Activated T-helper 2 cell treated with anti-CD3 and anti-CD28 coated beads, Interferon-gamma antibody, Interleukin-2, Interleukin-4, amounts not matched to agents 10 μg/mL and 5 μg/mL and 100 μg/mL, durations not matched to agents 14 hours and 24 hours and 36 hours (primary cell): ENCODE data around the gene RAB40B. TPM values are rescaled to one million over a fixed set of nuclear protein-coding genes. Genes with fewer than 3 reads are reported as not detected.
"Not testable (repeated sequence)": the region's sequence is repeated elsewhere in the genome, so short reads cannot be mapped to it uniquely, and the experiment has no call there.

Experiments used
- DNase-seq: peaks from one replicate; pipeline ENCODE4 v3.0.0; 2021; ENCODE audit warnings: low spot score
- H3K27ac Mint-ChIP-seq: one replicate; pipeline ENCODE4 v1.8.0; 2021; ENCODE audit warnings: mixed read lengths
- H3K27me3 Mint-ChIP-seq: one replicate; pipeline ENCODE4 v1.8.0; 2021; ENCODE audit warnings: low read depth, mixed read lengths
- H3K36me3 Mint-ChIP-seq: one replicate; pipeline ENCODE4 v1.8.0; 2021; ENCODE audit warnings: low read depth, mixed read lengths
- H3K4me1 Mint-ChIP-seq: one replicate; pipeline ENCODE4 v1.8.0; 2021; ENCODE audit warnings: low read depth, mixed read lengths
- H3K4me3 Mint-ChIP-seq: one replicate; pipeline ENCODE4 v1.8.0; 2021; ENCODE audit warnings: low read depth, mild to moderate bottlenecking, moderate library complexity, mixed read lengths
- H3K9me3 Mint-ChIP-seq: one replicate; pipeline ENCODE4 v1.8.0; 2021; ENCODE audit warnings: mixed read lengths
- intact Hi-C: fragments of 100-400 bp; cut with micrococcal nuclease; formaldehyde crosslinking; loops from one replicate; pipeline ENCODE4 v1.15.1; 2023
- total RNA-seq: library from RNA; stranded (reverse); gene quantifications from 2 replicates; pipeline ENCODE4 v1.2.3, GENCODE V29; 2022

RAB40B gene, protein sequence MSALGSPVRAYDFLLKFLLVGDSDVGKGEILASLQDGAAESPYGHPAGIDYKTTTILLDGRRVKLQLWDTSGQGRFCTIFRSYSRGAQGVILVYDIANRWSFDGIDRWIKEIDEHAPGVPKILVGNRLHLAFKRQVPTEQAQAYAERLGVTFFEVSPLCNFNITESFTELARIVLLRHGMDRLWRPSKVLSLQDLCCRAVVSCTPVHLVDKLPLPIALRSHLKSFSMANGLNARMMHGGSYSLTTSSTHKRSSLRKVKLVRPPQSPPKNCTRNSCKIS
- 4.8 and 5.4 TPM in 2 replicates for total RNA-seq

DNA sequence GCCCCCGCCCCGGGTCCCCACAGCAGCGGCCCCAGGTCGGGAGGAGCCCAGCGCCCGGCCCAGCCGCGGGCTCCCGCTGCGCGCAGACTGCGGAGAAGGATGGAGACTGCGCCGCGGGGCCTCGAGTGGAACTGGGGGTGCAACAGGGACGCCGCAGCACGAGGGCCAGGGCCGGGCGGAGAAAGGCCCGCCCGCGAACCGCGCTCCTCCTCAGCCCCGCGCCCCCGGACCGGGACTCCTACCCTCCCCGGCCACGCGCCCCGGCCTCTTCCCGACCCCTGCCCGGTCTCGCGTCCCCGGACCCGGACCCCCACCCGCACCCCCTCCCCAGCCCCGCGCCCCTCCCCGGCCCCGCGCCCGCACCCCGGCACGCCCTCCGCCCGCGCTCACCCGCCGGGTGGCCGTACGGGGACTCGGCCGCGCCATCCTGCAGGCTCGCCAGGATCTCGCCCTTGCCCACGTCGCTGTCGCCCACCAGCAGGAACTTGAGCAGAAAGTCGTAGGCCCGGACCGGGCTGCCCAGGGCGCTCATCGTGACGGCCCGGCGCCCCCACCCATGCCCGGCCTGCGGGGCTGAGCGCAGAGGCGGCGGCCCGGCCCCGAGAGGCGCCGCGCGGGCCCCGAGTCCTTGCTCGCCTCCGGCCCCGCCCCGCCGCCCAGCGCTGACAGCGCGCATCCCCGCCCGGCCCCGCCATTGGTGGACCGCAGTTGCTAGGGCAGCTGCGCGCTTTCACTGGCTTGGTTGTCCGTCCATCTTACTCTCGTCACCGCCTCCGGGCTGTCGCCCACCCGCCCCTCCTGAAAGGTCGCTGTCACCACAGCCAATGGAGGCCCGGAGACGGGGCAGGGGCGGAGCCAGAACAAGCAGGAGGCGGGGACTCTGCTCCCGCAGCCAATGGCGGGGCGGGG, at the start of gene RAB40B:
TSS of gene RAB40B (minus strand) at position 634 of the 909 bp plus-strand sequence. CDS start at position 532, 102 bp downstream.
- DNase-seq = peak; percentile 98
- H3K27ac Mint-ChIP-seq = no peak within 1 kb of the TSS
- H3K27me3 Mint-ChIP-seq = peaks cover 5% of the 10 kb centered on the region
- peaks cover 6% of the 10 kb centered on the region for H3K4me1 Mint-ChIP-seq
- H3K36me3 Mint-ChIP-seq = peaks cover 7% of the 10 kb centered on the region
- H3K9me3 Mint-ChIP-seq = peaks cover 17% of the 10 kb centered on the region
- intact Hi-C loops = loop anchor here (1.0 kb wide), 1 partner anchor 18 kb away; the partner anchor contains the start of gene FN3KRP
- peak within 1 kb of the TSS; percentile 77 for H3K4me3 Mint-ChIP-seq

DNA sequence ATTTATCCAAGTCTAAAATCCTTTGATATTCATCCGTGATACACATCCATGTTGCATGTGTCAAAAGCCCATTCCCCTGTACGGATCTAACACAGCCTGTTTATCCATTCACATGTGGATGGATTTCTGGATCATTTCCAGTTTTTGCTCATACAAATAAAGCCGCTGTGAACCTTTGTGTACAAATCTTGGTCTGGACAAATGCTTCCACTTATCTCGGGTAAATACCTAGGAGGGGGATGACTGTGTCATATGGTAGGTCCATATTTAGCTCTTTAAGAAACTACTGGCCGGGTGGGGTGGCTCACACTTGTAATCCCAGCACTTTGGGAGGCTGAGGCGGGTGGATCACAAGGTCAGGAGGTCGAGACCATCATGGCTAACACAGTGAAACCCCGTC, 47.0 kb upstream of the RAB40B start:
- H3K4me1 Mint-ChIP-seq = no peaks in the 10 kb centered on the region
- H3K36me3 Mint-ChIP-seq = peaks cover 19% of the 10 kb centered on the region
- intact Hi-C loops = no loop called here
- no peaks in the 10 kb centered on the region for H3K27me3 Mint-ChIP-seq
- H3K27ac Mint-ChIP-seq = no peak overlapping the region
- H3K4me3 Mint-ChIP-seq = no peak overlapping the region
- H3K9me3 Mint-ChIP-seq = peaks cover 16% of the 10 kb centered on the region
- no peak for DNase-seq

DNA sequence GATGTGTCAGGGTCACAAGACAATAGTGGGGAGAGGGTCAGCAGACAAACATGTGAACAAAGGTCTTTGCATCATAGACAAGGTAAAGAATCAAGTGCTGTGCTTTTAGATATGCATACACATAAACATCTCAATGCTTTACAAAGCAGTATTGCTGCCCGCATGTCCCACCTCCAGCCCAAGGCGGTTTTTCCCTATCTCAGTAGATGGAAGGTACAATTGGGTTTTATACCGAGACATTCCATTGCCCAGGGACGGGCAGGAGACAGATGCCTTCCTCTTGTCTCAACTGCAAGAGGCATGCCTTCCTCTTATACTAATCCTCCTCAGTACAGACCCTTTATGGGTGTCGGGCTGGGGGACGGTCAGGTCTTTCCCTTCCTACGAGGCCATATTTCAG, 46.2 kb upstream of the RAB40B start:
- DNase-seq, intact Hi-C loops: not testable (repeated sequence)

DNA sequence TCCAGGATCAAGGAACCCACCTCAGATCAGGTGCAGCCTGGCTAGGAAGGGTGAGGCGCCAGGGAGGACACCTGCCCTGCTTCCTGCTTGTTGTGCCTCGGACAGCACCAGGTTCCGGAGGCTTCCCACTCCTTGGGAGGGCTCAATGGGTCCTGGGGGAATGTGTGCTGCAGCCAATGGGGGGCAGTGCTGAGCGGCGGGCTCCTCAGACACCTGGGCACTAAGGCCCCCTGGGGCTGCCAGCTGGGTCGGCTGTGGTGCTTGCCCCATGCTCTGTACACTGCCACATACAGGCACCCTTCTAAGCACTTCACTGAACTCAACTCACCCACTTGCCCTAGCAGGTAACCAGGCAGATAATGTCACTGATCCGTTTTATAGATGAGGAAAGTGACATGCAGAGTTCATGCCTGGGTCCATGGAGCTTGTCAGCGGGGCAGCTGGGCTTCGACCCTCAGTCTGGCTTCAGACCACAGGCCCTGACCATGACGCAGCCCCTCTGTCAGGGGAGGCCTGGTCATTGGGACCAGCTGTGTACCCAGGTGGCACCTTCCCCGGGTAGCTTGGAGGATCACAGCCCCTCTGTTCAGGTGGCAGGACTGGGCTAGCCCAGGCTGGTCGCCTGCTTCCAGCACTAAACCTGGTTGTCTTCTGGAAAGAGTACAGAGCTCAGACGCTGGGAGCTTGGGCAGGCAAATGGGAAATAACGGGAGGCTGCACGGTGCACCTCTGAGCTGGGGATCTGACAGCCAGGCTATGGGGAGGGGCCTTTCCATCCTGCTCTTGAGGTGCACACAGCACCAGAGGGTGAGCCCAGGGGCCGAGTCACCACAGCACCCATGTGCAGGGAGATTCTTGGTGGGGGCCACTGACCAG, 45.1 kb upstream of the RAB40B start:
- Mint-ChIP-seq H3K27me3 (no peaks in the 10 kb centered on the region), H3K36me3 (peaks cover 29% of the 10 kb centered on the region), H3K4me3 (no peak overlapping the region), H3K9me3 (peaks cover 25% of the 10 kb centered on the region), H3K4me1 (no peaks in the 10 kb centered on the region), H3K27ac (no peak overlapping the region)
- no peak for DNase-seq
- intact Hi-C loops = no loop called here

More for the DNA sequence above, 46.2 kb upstream of the RAB40B start:
- not testable (repeated sequence) for H3K4me3 Mint-ChIP-seq, H3K27me3 Mint-ChIP-seq, H3K27ac Mint-ChIP-seq, H3K4me1 Mint-ChIP-seq
- H3K9me3 Mint-ChIP-seq = peaks cover 24% of the 10 kb centered on the region
- H3K36me3 Mint-ChIP-seq = peaks cover 27% of the 10 kb centered on the region

DNA sequence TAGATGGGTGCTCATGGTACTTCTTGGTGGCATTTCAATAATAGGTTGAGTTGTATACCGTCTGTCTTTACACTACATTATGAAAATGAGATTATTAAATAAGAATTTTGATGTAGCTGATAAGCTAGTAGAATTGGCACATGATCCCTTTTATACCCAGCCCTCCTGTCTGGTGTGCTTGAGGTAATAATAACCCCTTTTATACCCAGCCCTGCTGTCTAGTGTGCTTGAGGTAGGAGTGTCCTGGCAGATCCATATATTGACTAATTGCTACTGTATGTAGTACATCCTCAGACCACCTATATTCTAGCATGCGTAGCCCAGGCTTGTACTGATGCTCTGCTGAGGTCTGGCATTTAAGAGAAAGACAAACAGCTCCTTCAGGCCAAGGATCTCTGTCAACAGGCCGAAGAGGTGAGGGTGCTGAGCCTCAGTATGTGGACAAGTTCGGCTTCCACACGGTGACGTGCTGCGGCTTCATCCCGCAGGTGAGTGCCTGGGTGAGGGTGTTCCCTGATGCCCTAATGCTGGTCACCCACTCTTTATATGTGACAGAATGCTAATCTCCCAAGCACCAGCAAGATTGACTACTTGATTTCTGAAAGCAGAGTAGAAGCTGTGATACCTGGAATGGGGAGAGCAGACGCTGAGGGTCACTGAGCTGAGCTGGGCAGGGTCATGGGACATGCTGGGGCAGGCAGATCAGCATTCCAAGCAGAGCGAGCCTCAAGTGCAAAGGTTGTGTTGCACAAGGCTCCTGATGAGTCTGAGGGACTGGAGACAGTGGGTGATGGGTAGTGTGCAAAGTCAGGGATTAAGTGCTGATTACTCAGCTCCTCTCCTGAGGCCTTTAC, 42.6 kb upstream of the RAB40B start:
- no peaks in the 10 kb centered on the region for H3K27me3 Mint-ChIP-seq
- no peak overlapping the region for H3K4me3 Mint-ChIP-seq
- peaks cover 23% of the 10 kb centered on the region for H3K9me3 Mint-ChIP-seq
- no peaks in the 10 kb centered on the region for H3K4me1 Mint-ChIP-seq
- no peak overlapping the region for H3K27ac Mint-ChIP-seq
- no peak for DNase-seq
- intact Hi-C loops = no loop called here
- H3K36me3 Mint-ChIP-seq = peaks cover 31% of the 10 kb centered on the region

DNA sequence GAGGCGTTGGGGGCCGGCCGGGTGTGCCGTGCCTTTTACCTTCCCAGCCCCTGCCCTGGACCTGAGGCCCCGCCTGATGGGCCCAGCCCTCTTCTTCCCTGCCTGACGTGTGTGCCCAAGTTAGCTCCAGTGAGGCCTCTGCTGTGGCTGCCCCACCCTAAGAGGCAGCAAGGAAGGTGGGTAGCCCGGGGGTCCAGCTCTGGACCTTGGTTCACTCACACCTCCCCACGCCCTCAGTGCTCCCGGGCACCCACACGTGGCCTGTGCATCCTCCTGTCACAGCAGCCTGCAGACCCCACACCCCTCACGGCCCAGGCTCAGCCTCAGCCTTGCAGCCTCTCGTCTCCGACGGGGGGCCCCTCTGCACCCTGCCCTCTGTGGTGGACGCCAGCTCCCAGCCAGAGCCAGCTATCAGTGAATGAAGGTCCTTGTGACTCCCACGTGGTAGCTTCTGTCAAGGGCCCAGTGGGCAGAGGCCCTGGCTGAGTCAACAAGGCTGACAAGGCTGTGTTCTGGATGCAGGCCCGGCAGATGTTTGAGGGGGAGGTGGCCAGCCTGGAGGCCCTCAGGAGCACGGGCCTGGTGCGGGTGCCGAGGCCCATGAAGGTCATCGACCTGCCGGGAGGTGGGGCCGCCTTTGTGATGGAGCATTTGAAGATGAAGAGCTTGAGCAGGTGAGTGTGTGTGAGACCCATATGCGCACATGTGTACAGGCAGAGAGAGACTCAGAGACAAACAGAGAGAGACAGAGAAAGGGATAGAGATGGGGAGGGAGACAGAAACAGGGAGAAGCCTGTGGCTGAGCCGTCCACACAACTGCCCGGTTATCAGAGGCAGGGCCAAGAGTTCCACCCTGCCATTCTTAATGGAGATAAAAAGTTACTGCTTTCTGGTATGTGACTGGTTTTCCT, 39.7 kb upstream of the RAB40B start:
- Mint-ChIP-seq H3K27me3 (no peaks in the 10 kb centered on the region), H3K27ac (no peak overlapping the region), H3K36me3 (peaks cover 43% of the 10 kb centered on the region), H3K4me1 (no peaks in the 10 kb centered on the region), H3K4me3 (no peak overlapping the region), H3K9me3 (peaks cover 25% of the 10 kb centered on the region)
- DNase-seq = no peak
- intact Hi-C loops = no loop called here

DNA sequence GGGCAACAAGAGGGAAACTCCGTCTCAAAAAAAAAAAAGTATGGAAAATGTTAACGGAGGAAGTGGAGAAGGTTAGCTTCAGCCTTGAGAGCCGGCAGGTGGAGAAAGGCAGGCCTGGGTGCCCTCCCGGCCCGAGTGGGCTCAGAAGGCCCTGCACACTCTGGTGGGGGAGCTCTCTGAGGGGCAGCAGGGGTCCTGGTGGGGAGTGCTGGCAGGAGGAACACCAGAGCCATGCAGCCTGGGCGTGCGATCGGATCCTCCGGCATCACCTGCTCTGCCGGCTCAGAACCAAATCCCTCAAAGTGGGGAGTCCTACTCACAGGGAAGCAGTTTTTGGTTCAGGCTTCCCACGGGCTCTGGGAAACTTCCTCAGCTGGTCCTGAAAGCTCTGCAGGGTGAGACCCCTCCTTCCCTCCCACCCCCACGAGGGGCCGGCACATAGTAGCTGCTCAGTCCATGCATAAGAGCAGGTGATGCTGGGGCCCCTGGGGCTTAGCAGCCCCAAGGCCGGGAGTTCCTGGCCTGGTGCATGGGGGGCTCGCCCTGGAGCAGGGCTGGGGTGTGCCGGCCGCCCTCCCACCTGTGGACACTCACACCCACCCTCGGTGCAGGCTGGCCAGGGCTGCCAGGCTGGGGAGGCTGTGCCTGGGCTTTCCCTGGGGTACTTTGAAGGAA, 38.1 kb upstream of the RAB40B start:
- Mint-ChIP-seq H3K4me3 (peak overlapping the region; percentile 54), H3K27me3 (no peaks in the 10 kb centered on the region), H3K9me3 (peaks cover 26% of the 10 kb centered on the region), H3K36me3 (peaks cover 48% of the 10 kb centered on the region), H3K4me1 (no peaks in the 10 kb centered on the region), H3K27ac (no peak overlapping the region)
- intact Hi-C loops = no loop called here
- DNase-seq = no peak

DNA sequence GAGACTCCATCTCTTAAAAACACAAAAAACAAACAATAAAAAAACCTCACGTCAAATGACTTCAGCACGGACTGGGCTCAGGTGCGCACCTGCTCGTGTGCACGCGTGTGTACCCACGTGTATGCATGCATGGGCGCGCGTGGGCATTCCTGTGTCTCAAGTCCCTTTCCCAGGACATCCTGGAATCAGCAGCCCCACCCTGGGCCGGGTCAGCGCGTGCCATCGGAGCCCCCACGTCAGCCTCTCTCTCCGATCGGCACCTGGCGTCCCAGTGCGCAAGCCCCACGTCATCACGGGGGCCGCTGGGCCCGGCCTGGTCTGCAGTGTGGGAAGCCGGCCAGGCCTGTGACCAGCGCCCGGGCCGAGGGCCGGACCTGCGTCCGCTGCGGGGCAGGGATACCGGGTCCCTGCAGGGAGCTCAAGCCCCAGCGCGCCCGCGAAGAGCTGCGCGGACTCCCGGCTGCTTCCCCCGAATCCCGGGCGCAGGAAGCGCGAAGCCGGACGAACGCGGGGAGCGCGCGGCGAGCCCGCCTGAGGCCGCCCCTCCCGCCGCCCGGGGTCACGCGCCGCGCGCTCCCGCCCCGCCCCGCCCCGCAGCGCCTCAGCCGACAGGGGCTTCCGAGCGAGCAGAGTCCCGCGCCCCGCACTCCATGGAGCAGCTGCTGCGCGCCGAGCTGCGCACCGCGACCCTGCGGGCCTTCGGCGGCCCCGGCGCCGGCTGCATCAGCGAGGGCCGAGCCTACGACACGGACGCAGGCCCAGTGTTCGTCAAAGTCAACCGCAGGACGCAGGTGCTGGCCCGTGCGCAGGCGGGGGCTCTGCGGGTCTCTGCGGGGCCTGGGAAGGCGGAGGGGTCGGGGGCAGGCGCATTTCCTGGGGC, 36.7 kb upstream of the RAB40B start, which contains the start of gene FN3K:
TSS of gene FN3K (plus strand) at position 629 of the 880 bp plus-strand sequence. CDS start at position 651, 22 bp downstream.
- H3K4me1 Mint-ChIP-seq = no peaks in the 10 kb centered on the region
- H3K9me3 Mint-ChIP-seq = peaks cover 12% of the 10 kb centered on the region
- no peaks in the 10 kb centered on the region for H3K27me3 Mint-ChIP-seq
- peaks cover 43% of the 10 kb centered on the region for H3K36me3 Mint-ChIP-seq
- peak within 1 kb of the TSS; percentile 54 for H3K4me3 Mint-ChIP-seq
- H3K27ac Mint-ChIP-seq = no peak within 1 kb of the TSS
- intact Hi-C loops = no loop called here
- no peak for DNase-seq

DNA sequence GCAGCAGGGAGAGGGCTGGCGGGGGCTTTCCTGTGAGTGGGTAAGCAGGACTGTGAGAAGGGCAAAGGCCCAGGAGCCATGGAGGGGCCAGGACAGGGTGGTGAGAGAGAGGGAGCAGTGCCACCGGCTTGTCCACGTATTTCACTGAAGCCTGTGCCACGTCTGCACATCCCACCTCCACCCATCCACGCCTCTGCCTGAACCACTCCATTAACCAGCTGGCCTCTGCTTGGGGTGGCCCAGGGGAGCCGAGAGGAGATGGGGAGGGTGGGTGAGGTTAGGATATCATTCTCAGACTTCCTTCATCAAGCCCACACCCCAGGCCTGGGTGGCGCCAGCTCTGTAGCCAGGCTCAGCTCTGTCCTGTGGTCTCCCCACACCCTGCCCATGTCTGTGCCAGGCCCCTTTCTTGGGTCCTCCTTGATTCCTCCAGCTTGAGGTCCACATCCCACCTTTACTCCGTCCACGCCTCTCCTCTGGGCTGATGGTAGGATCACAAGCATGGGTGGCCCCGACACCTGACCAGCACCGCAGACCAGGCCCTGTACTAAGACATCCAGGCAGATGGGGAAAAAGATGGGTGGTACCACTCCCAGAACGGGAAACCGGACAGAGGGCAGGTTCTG, 33.7 kb upstream of the RAB40B start:
- Mint-ChIP-seq H3K4me1 (no peaks in the 10 kb centered on the region), H3K36me3 (peaks cover 39% of the 10 kb centered on the region), H3K27ac (no peak overlapping the region), H3K9me3 (peaks cover 7% of the 10 kb centered on the region), H3K27me3 (no peaks in the 10 kb centered on the region), H3K4me3 (no peak overlapping the region)
- intact Hi-C loops = no loop called here
- DNase-seq = no peak
